ENCODE measurements around the gene OBP2A.

GRCh38 chr9:135544981-135545635 lies 818 bp upstream of the OBP2A start:
- TF ChIP-seq CTCF (IDR thresholded peaks at IDR 0.05; ENCODE audit: low read length) (no peak), EZH2 (IDR thresholded peaks at IDR 0.05; ENCODE audit: borderline replicate concordance, low read length) (no peak)

Data from OCI-LY1 (cell line).